ENCODE data around the gene RGS11.

GRCh38 chr16:290681-291405 is 15.1 kb upstream of the RGS11 start:
- TF ChIP-seq, protein P1, sequence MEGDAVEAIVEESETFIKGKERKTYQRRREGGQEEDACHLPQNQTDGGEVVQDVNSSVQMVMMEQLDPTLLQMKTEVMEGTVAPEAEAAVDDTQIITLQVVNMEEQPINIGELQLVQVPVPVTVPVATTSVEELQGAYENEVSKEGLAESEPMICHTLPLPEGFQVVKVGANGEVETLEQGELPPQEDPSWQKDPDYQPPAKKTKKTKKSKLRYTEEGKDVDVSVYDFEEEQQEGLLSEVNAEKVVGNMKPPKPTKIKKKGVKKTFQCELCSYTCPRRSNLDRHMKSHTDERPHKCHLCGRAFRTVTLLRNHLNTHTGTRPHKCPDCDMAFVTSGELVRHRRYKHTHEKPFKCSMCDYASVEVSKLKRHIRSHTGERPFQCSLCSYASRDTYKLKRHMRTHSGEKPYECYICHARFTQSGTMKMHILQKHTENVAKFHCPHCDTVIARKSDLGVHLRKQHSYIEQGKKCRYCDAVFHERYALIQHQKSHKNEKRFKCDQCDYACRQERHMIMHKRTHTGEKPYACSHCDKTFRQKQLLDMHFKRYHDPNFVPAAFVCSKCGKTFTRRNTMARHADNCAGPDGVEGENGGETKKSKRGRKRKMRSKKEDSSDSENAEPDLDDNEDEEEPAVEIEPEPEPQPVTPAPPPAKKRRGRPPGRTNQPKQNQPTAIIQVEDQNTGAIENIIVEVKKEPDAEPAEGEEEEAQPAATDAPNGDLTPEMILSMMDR (conservative IDR thresholded peaks at IDR 0.05; ENCODE audit: low read length), result no peak
- TF ChIP-seq EZH2phosphoT487 (IDR thresholded peaks at IDR 0.05; ENCODE audit: borderline replicate concordance, low read depth, low read length), result no peak
